ENCODE results near the gene PGR.

DNA sequence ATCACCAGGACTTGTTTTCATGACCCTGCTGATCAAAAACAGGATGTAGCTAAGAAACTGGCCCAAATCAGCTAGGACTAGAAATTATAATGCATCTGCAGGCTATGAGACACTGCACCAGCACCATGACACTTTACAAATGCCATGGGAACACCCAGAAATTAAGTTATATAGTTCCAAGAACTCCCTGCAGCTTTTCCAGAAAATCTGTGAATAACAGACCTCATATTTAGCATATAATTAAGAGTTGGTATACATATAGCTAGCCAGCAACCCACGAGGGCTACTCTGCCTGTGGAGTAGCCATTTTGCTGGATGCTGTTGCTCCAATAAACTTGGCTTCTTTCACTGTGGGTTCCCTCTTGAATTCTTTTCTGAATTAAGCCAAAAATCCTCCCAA, 101.0 kb downstream of the PGR start:
- TF ChIP-seq CTCF (IDR thresholded peaks at IDR 0.05) (no peak), TCF12 (IDR thresholded peaks at IDR 0.05) (no peak)

Data from SK-N-SH (cell line).